Effector memory CD4-positive, alpha-beta T cell (primary cell): ENCODE measurements around the gene WDR75.
"Not testable (repeated sequence)": the region's sequence is repeated elsewhere in the genome, so short reads cannot be mapped to it uniquely, and the experiment has no call there.

ENCODE experiments used
- DNase-seq, 3 donors: peaks; one replicate each; pipeline ENCODE4 v3.0.0-alpha.2; 2020
- H3K27ac ChIP-seq: 2 replicates; pipeline ENCODE4 v1.7.0; 2013; ENCODE audit warnings: mild to moderate bottlenecking, low read length, moderate library complexity; ENCODE audit not compliant: insufficient read depth, poor library complexity, severe bottlenecking
- H3K27me3 ChIP-seq: replicated peaks from 2 replicates; pipeline ENCODE4 v1.7.0; 2013; ENCODE audit warnings: mild to moderate bottlenecking, low read length; ENCODE audit not compliant: insufficient read depth, control insufficient read depth, poor library complexity, severe bottlenecking
- H3K36me3 ChIP-seq: 2 replicates; pipeline ENCODE4 v1.7.0; 2013; ENCODE audit warnings: mild to moderate bottlenecking, low read length, moderate library complexity; ENCODE audit not compliant: control insufficient read depth, insufficient read depth
- H3K4me1 ChIP-seq: 2 replicates; pipeline ENCODE4 v1.7.0; 2013; ENCODE audit warnings: low read length, mild to moderate bottlenecking; ENCODE audit not compliant: control insufficient read depth, insufficient read depth, poor library complexity, severe bottlenecking
- H3K4me3 ChIP-seq: 2 replicates; pipeline ENCODE4 v1.7.0; 2013; ENCODE audit warnings: low read length, low read depth, mild to moderate bottlenecking; ENCODE audit not compliant: insufficient read depth, poor library complexity, severe bottlenecking
- H3K9me3 ChIP-seq: 2 replicates; pipeline ENCODE4 v1.7.0; 2013; ENCODE audit warnings: mild to moderate bottlenecking, low read length, moderate library complexity; ENCODE audit not compliant: control insufficient read depth

WDR75 gene

GRCh38 chr2:189466656-189467055, 25.4 kb downstream of the WDR75 start:
- H3K27ac ChIP-seq = no peak overlapping the region
- no peak overlapping the region for H3K4me3 ChIP-seq
- no peaks in the 10 kb centered on the region for H3K9me3 ChIP-seq
- DNase-seq = no peak
- H3K4me1 ChIP-seq = no peaks in the 10 kb centered on the region
- no peaks in the 10 kb centered on the region for H3K27me3 ChIP-seq
- peaks cover 73% of the 10 kb centered on the region for H3K36me3 ChIP-seq

GRCh38 chr2:189467160-189467559, 25.9 kb downstream of the WDR75 start:
- Histone ChIP-seq H3K27me3 (no peaks in the 10 kb centered on the region), H3K36me3 (peaks cover 73% of the 10 kb centered on the region), H3K4me3 (no peak overlapping the region), H3K4me1 (no peaks in the 10 kb centered on the region), H3K9me3 (no peaks in the 10 kb centered on the region), H3K27ac (no peak overlapping the region)
- no peak for DNase-seq

- peaks cover 71% of the 10 kb centered on the region for H3K36me3 ChIP-seq
- no peak overlapping the region for H3K27ac ChIP-seq
- H3K27me3 ChIP-seq = no peaks in the 10 kb centered on the region
Measured at GRCh38 chr2:189467593-189467992, 26.3 kb downstream of the WDR75 start.

GRCh38 chr2:189474526-189474925, 33.3 kb downstream of the WDR75 start:
- peaks cover 31% of the 10 kb centered on the region for H3K36me3 ChIP-seq
- DNase-seq = no peak

More at GRCh38 chr2:189467593-189467992, 26.3 kb downstream of the WDR75 start:
- Histone ChIP-seq H3K9me3 (no peaks in the 10 kb centered on the region), H3K4me3 (no peak overlapping the region), H3K4me1 (no peaks in the 10 kb centered on the region)
- no peak for DNase-seq

GRCh38 chr2:189477756-189478155, 36.5 kb downstream of the WDR75 start:
- peaks cover 15% of the 10 kb centered on the region for H3K36me3 ChIP-seq
- H3K27me3 ChIP-seq = no peaks in the 10 kb centered on the region
- DNase-seq = no peak
- H3K4me1 ChIP-seq = no peaks in the 10 kb centered on the region
- no peaks in the 10 kb centered on the region for H3K9me3 ChIP-seq
- H3K4me3 ChIP-seq = no peak overlapping the region
- H3K27ac ChIP-seq = no peak overlapping the region

More at GRCh38 chr2:189474526-189474925, 33.3 kb downstream of the WDR75 start:
- Histone ChIP-seq H3K27me3 (no peaks in the 10 kb centered on the region), H3K4me1 (no peaks in the 10 kb centered on the region), H3K27ac (no peak overlapping the region), H3K4me3 (no peak overlapping the region), H3K9me3 (no peaks in the 10 kb centered on the region)

- H3K36me3 ChIP-seq = peaks cover 13% of the 10 kb centered on the region
- H3K9me3 ChIP-seq, H3K4me1 ChIP-seq, DNase-seq, H3K27me3 ChIP-seq, H3K27ac ChIP-seq, H3K4me3 ChIP-seq: not testable (repeated sequence)
Measured at GRCh38 chr2:189478289-189478688, 37.0 kb downstream of the WDR75 start.

- Histone ChIP-seq H3K4me3 (no peak overlapping the region), H3K27ac (no peak overlapping the region), H3K4me1 (no peaks in the 10 kb centered on the region), H3K9me3 (no peaks in the 10 kb centered on the region), H3K36me3 (no peaks in the 10 kb centered on the region), H3K27me3 (no peaks in the 10 kb centered on the region)
- no peak for DNase-seq
Measured at GRCh38 chr2:189481071-189481470, 39.8 kb downstream of the WDR75 start.

GRCh38 chr2:189483571-189483970, 42.3 kb downstream of the WDR75 start:
- Histone ChIP-seq H3K4me3 (no peak overlapping the region), H3K27me3 (no peaks in the 10 kb centered on the region), H3K36me3 (no peaks in the 10 kb centered on the region), H3K4me1 (no peaks in the 10 kb centered on the region), H3K9me3 (no peaks in the 10 kb centered on the region), H3K27ac (no peak overlapping the region)
- DNase-seq = no peak

- DNase-seq = no peak
- Histone ChIP-seq H3K4me1 (no peaks in the 10 kb centered on the region), H3K4me3 (no peak overlapping the region), H3K36me3 (no peaks in the 10 kb centered on the region), H3K27me3 (no peaks in the 10 kb centered on the region), H3K27ac (no peak overlapping the region), H3K9me3 (no peaks in the 10 kb centered on the region)
Measured at GRCh38 chr2:189483980-189484740, 42.9 kb downstream of the WDR75 start.

- no peak overlapping the region for H3K27ac ChIP-seq
- H3K4me3 ChIP-seq = no peak overlapping the region
- H3K36me3 ChIP-seq = no peaks in the 10 kb centered on the region
- DNase-seq = no peak
- no peaks in the 10 kb centered on the region for H3K27me3 ChIP-seq
- no peaks in the 10 kb centered on the region for H3K9me3 ChIP-seq
- no peaks in the 10 kb centered on the region for H3K4me1 ChIP-seq
Measured at GRCh38 chr2:189485146-189485545, 43.9 kb downstream of the WDR75 start.
